Peyer's patch (tissue), 4 donors: ENCODE measurements around the gene HOXD11. TPM values are rescaled to one million over a fixed set of nuclear protein-coding genes. Genes with fewer than 3 reads are reported as not detected.

Experiments
- DNase-seq, 3 donors: peaks; one replicate each; pipeline ENCODE4 v3.0.0-alpha.2; 2017 to 2019
- H3K27ac ChIP-seq, 4 donors: fragments of 200-600 bp; sonication (generic); one replicate each; pipeline ENCODE4 v1.5.1; 2016 to 2019
- H3K27me3 ChIP-seq, 2 donors: fragments of 200-600 bp; sonication (generic); one replicate each; pipeline ENCODE4 v1.5.1; 2019
- H3K36me3 ChIP-seq, 3 donors: fragments of 200-600 bp; sonication (generic); one replicate each; pipeline ENCODE4 v1.5.1; 2016 to 2019
- H3K4me1 ChIP-seq, 4 donors: fragments of 200-600 bp; sonication (generic); one replicate each; pipeline ENCODE4 v1.5.1; 2016 to 2019
- H3K4me3 ChIP-seq, 4 donors: fragments of 200-600 bp; sonication (generic); 1 replicate in 3 of 4; 2 replicates in 1 of 4; pipeline ENCODE4 v1.5.1; 2016 to 2019; ENCODE audit warnings: mild to moderate bottlenecking in 1 of 4
- H3K9me3 ChIP-seq, 4 donors: fragments of 200-600 bp; sonication (generic); one replicate each; pipeline ENCODE4 v1.5.1; 2016 to 2019; ENCODE audit warnings: mild to moderate bottlenecking in 1 of 4
- POLR2A ChIP-seq, 2 donors: fragments of 450-650 bp; IDR thresholded peaks; one replicate each; pipeline ENCODE4 v1.5.1; 2017; ENCODE audit warnings: antibody characterized with exemption in 2 of 2, mild to moderate bottlenecking in 2 of 2, moderate library complexity in 2 of 2
- total RNA-seq, 4 donors: library from RNA; depleted of rRNA; stranded (reverse); fragments of >200 nt; gene quantifications; one replicate each; pipeline ENCODE4 v1.1.0, GENCODE V29; 2016
- TF ChIP-seq, protein P1 (sequence below), 6 experiments: fragments of 450-650 bp in 4 of 6; fragments of 200-600 bp in 2 of 6; sonication (generic) in 1 of 6; IDR thresholded peaks; one replicate each; pipeline ENCODE4 v1.5.1; 2017 to 2019; ENCODE audit warnings: antibody characterized with exemption in 6 of 6, mild to moderate bottlenecking in 3 of 6, moderate library complexity in 1 of 6

Gene HOXD11
- total RNA-seq, 4 donors from 2014 or later = not detected

DNA sequence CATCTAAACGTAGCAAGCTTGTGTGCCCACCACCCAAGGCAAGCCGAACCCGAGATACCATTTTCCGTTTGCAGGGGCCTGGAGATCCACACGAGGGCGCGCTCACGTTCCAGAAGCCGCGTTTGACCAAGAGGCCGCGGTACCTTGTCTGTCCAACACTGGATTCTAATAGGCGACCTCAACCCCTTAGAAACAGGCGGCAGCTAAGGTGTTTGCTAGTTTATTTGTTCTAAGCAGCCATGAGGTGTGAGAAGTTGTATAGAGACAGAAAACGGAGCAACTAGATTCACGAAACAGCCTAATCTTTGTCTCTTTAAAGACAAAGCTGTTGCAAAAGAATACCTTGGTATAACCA is 4.2 kb downstream of the HOXD11 start:
- Histone ChIP-seq H3K4me1 (peaks cover 0 to 28% (median 1%) of the 10 kb centered on the region in 4 donors), H3K36me3 (no peaks in the 10 kb centered on the region), H3K4me3 (no peak overlapping the region), H3K27ac (no peak overlapping the region), H3K9me3 (peaks cover 0 to 5% (median 0%) of the 10 kb centered on the region in 4 donors), H3K27me3 (peaks cover 0 to 91% of the 10 kb centered on the region in 2 donors)
- no peak for TF ChIP-seq POLR2A (IDR thresholded peaks at IDR 0.05)
- TF ChIP-seq, protein P1, sequence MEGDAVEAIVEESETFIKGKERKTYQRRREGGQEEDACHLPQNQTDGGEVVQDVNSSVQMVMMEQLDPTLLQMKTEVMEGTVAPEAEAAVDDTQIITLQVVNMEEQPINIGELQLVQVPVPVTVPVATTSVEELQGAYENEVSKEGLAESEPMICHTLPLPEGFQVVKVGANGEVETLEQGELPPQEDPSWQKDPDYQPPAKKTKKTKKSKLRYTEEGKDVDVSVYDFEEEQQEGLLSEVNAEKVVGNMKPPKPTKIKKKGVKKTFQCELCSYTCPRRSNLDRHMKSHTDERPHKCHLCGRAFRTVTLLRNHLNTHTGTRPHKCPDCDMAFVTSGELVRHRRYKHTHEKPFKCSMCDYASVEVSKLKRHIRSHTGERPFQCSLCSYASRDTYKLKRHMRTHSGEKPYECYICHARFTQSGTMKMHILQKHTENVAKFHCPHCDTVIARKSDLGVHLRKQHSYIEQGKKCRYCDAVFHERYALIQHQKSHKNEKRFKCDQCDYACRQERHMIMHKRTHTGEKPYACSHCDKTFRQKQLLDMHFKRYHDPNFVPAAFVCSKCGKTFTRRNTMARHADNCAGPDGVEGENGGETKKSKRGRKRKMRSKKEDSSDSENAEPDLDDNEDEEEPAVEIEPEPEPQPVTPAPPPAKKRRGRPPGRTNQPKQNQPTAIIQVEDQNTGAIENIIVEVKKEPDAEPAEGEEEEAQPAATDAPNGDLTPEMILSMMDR (IDR thresholded peaks at IDR 0.05) = peak in 4 of 6 experiments; percentile 39 to 56 (median 44)
- DNase-seq = peak in 2 of 3 donors; percentile 72 to 75

DNA sequence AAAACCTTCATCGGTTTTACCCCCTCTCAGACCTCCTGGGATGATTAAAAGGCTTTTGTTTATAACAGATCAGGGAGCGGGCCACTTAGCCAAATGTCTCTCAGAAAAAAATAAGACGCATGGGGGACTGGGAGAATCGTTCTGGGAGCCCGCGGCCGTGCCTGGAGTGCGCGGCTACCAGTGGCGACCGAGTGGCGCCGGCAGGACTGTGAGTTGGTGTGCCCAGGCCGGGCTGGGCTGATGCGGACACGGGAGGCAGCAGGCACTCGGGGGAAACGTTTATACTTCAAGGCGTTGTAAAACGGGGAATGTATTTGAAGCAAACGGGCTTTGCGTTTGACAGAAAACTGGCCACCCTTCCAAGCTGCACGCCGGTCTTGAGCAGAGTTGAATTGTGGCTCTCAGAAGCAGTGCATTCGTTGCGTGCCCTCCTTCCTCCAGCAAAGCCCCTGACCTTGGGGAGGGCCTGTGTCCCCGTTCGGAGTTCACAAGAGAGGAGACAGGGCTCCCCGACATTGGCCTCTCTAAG is 4.8 kb downstream of the HOXD11 start:
- no peak overlapping the region for H3K27ac ChIP-seq
- H3K9me3 ChIP-seq = peaks cover 0 to under 1% (median 0%) of the 10 kb centered on the region in 4 donors
- no peaks in the 10 kb centered on the region for H3K36me3 ChIP-seq
- peaks cover 0 to 25% (median 1%) of the 10 kb centered on the region in 4 donors for H3K4me1 ChIP-seq
- DNase-seq = peak in 1 of 3 donors; percentile 39
- TF ChIP-seq, protein P1 (IDR thresholded peaks at IDR 0.05) = no peak
- TF ChIP-seq POLR2A (IDR thresholded peaks at IDR 0.05) = no peak
- no peak overlapping the region for H3K4me3 ChIP-seq
- H3K27me3 ChIP-seq = peaks cover 0 to 91% of the 10 kb centered on the region in 2 donors

DNA sequence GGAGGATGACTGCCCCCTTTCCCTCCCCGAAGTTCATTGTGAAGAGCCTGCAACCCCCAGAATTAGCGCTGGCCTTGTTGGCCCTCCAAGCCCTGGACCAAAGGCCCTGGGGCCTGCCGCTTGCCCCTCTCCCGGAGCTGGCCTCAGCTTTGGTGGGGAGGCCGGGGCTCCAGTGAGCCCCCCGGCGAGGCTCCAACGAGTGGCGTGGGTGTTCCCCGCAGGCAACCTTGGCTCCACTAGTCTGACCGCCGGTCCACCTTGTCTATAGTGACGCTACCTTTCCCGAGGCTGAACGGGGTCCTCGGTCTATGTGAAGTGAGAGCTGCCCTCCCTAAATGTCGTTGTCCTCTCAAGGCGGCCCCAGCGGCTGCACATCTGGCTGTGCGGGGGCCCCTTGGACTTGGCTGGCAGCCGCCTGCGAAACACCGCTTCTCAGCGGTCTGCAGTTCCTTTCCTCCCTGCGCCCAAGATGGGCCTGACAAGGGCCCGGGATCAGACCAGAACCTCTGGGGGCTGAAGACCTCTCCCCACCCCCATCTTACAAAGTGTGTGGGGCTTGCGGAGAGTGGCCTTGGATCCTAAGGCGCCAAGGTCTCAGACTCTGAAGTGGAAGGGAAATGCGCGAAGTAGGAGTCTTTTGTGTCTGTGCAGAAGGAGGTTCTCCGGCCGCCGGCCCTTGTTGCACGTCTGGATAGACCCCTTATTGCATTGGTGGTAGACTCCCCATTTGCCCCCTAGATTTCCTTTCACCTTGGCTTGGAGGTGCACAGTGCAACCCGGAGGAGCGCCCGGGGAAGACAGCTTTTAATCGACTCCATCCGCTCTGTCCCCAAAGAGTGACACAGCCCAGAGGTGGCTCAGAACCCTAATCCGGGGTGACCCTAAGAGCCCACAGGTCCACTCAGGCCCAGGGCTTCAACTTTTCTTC is 5.6 kb downstream of the HOXD11 start:
- no peaks in the 10 kb centered on the region for H3K9me3 ChIP-seq
- peaks cover 0 to 95% of the 10 kb centered on the region in 2 donors for H3K27me3 ChIP-seq
- no peaks in the 10 kb centered on the region for H3K36me3 ChIP-seq
- peak in 1 of 3 donors; percentile 46 for DNase-seq
- peaks cover 0 to 20% (median 1%) of the 10 kb centered on the region in 4 donors for H3K4me1 ChIP-seq
- TF ChIP-seq, protein P1 (IDR thresholded peaks at IDR 0.05) = no peak
- no peak for TF ChIP-seq POLR2A (IDR thresholded peaks at IDR 0.05)
- no peak overlapping the region for H3K27ac ChIP-seq
- H3K4me3 ChIP-seq = no peak overlapping the region

DNA sequence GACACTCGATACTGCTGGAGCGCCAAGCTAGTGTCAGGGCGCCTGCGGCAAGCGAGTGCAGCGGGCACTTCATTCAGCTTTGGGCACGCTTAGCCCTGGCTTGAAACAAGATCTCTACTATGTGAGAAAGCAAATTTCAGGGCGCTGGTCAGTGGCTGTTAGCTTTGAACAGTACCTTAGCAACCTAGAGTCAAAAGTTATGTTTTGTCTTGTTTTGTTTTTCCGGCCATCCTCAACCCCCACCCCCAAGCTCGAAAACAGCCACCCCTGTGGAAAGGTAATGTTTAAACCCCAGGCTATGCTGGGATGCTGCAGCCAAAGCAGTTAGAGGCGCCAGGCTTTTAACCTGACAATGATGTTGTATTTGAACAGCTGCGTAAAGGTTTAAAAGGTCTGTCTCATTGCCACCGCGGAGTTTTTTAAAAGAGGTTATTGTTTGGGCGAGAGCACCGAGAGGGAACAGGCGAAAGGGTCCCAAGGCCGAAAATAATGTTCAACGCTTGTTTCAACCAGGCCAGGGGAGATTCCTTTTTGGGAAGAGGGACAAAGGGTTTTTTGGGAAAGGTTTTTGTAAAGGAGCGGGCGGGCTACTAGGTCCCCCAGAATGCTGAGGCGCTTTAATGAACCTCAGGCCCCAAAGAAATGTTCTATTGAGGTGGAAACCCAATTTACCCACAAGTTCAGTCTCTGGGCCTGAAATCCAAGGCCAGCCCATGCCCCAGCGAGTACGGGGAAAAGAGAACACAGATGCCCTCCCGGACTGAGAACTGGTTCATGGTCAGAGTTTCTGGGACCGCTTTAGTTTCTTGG is 7.2 kb downstream of the HOXD11 start:
- Histone ChIP-seq H3K4me1 (peaks cover 0 to 8% (median 0%) of the 10 kb centered on the region in 4 donors), H3K27ac (no peak overlapping the region), H3K36me3 (no peaks in the 10 kb centered on the region), H3K4me3 (no peak overlapping the region), H3K9me3 (no peaks in the 10 kb centered on the region), H3K27me3 (peaks cover 0 to 88% of the 10 kb centered on the region in 2 donors)
- TF ChIP-seq POLR2A (IDR thresholded peaks at IDR 0.05) = no peak
- TF ChIP-seq, protein P1 (IDR thresholded peaks at IDR 0.05) = no peak
- no peak for DNase-seq

DNA sequence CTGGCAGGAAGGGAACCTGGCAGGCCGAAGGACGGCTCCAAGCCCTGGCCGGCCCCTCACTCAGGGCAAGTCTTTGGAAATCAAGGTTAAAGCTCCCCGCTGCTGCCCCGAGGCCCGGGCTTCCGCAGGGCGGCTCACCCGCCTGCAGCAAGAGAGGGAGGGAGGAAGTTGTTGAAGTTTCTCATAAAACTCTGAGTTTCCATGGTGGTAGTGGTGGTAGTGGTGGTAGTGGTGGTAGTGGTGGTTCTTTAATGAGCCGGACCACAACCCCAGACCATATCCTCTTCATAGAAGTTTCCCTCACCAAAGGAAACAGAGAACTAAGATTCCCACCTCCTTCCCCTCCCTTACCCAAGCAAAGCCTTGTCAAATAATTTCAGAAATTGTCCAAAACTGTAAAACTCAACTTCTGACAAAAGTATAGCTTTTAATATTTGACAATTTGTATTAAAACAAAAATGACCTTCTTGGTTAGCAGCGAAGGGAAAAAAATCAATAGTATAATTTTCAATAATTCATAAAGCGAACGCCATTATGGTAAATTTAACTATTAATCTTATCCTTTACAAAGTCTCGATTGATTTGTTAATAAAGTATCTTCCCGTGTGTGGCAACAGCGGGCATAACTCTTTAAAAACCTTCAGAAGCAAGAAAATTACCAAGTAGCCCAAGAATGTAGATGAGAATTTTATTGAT is 8.0 kb downstream of the HOXD11 start:
- DNase-seq = peak in 1 of 3 donors; percentile 44
- Histone ChIP-seq H3K4me3 (no peak overlapping the region), H3K9me3 (no peaks in the 10 kb centered on the region), H3K36me3 (no peaks in the 10 kb centered on the region), H3K27me3 (peaks cover 0 to 88% of the 10 kb centered on the region in 2 donors), H3K27ac (no peak overlapping the region), H3K4me1 (peaks cover 0 to 8% (median 0%) of the 10 kb centered on the region in 4 donors)
- no peak for TF ChIP-seq POLR2A (IDR thresholded peaks at IDR 0.05)
- TF ChIP-seq, protein P1 (IDR thresholded peaks at IDR 0.05) = no peak
